Adrenal gland (tissue), 12 donors: ENCODE measurements around the gene CHPF2. TPM values are rescaled to one million over a fixed set of nuclear protein-coding genes. Genes with fewer than 3 reads are reported as not detected.

Experiments
- DNase-seq, 7 donors: peaks; one replicate each; pipeline ENCODE4 v3.0.0-alpha.2; 2019 to 2020
- H3K27ac ChIP-seq, 5 donors: fragments of 200-600 bp; sonication (generic) in 4 of 5; 1 replicate in 3 of 5; 2 replicates in 2 of 5; pipeline versions ENCODE4 v1.5.1 to v1.8.0; 2016 to 2020; ENCODE audit warnings: mild to moderate bottlenecking in 1 of 5
- H3K27me3 ChIP-seq: fragments of 200-600 bp; 2 replicates; pipeline ENCODE4 v1.8.0; 2021
- H3K36me3 ChIP-seq, 2 donors: fragments of 200-600 bp; replicated peaks in 1 of 2; 1 replicate in 1 of 2; 2 replicates in 1 of 2; pipeline versions ENCODE4 v1.5.1 to v1.8.0; 2018 to 2022
- H3K4me1 ChIP-seq, 2 donors: fragments of 200-600 bp; replicated peaks in 1 of 2; 1 replicate in 1 of 2; 2 replicates in 1 of 2; pipeline versions ENCODE4 v1.5.1 to v1.8.0; 2018 to 2021
- H3K4me3 ChIP-seq, 4 donors: fragments of 200-600 bp; sonication (generic) in 3 of 4; one replicate each; pipeline ENCODE4 v1.5.1; 2016 to 2018
- H3K9me3 ChIP-seq, 3 donors: fragments of 200-600 bp; sonication (generic) in 1 of 3; replicated peaks in 1 of 3; 1 replicate in 2 of 3; 2 replicates in 1 of 3; pipeline versions ENCODE4 v1.5.1 to v1.8.0; 2016 to 2021
- CTCF ChIP-seq, 6 experiments: fragments of 450-650 bp in 4 of 6; fragments of 200-600 bp in 2 of 6; sonication (generic) in 1 of 6; IDR thresholded peaks; 1 replicate in 5 of 6; 2 replicates in 1 of 6; pipeline versions ENCODE4 v1.5.1 to v1.8.0; 2016 to 2021; ENCODE audit warnings: antibody characterized with exemption in 6 of 6, mild to moderate bottlenecking in 2 of 6, moderate library complexity in 1 of 6
- POLR2A ChIP-seq, 2 donors: fragments of 450-650 bp; IDR thresholded peaks; one replicate each; pipeline ENCODE4 v1.6.1; 2017; ENCODE audit warnings: antibody characterized with exemption in 2 of 2, mild to moderate bottlenecking in 2 of 2, moderate library complexity in 1 of 2
- WGBS, 4 donors: extraction: QIAGEN DNeasy Blood & Tissue Kit in 2 of 4; methylation state at CpG; one replicate each; pipeline versions ENCODE4 v1.1.5 to v1.1.7; 2013 to 2017; 5-methylcytosine and 5-hydroxymethylcytosine counted together
- intact Hi-C, 2 donors: fragments of 100-400 bp; cut with DNase I; formaldehyde crosslinking; loops; one replicate each; pipeline versions ENCODE4 v1.14.1 to v1.15.0; 2022 to 2023
- polyA plus RNA-seq, 3 donors: library from polyadenylated mRNA; stranded (reverse); fragments of 200-250 nt in 2 of 3; fragments of 350-450 nt in 1 of 3; fragmentation: Illumina TruSeq in 1 of 3; extraction: RNeasy Lipid Tissue Mini Kit (QIAGEN cat#74804) in 1 of 3; gene quantifications; one replicate each; pipeline ENCODE4 v1.2.3, GENCODE V29; 2013 to 2014
- total RNA-seq, 9 donors: library from RNA; depleted of rRNA in 4 of 9; stranded (reverse); fragments of >200 nt in 4 of 9; fragments of 120-200 nt in 1 of 9; fragmentation: NEBNext Ultra II Directional in 1 of 9; extraction: Animal tissue kit (Norgen Biotek cat#: 25700) in 1 of 9; gene quantifications; one replicate each; pipeline versions ENCODE4 v1.1.0 to v1.2.4, GENCODE V29; 2013 to 2023
- donor health status: healthy with polysubstance abuse.
- donor health status: Bipolar disorder and iron deficiency.
- donor health status: DM: yes; HTN: yes; CAD: no.
- donor health status: DM: no; HTN: no; CAD: no.
- donor health status: DM: no; HTN: no; CAD: no.
- donor health status: DM: yes; HTN: yes; CAD: no.

Gene CHPF2
- total and polyA plus RNA-seq, 12 donors, result 15.8 to 87.8 (median 60.6) TPM

GRCh38 chr7:151226560-151226874 is 5.8 kb upstream of the CHPF2 start:
- H3K27ac ChIP-seq, result peak overlapping the region in 4 of 5 donors; percentile 34 to 90 (median 86)

GRCh38 chr7:151226875-151227782 is 5.2 kb upstream of the CHPF2 start, which contains the start of gene ABCF2:
ABCF2 (minus strand) TSS chr7:151227205; CDS start chr7:151226458, 747 bp downstream.
- intact Hi-C loops, result no loop called here
- H3K4me1 ChIP-seq, result peaks cover 22 to 40% of the 10 kb centered on the region in 2 donors
- H3K27me3 ChIP-seq, result no peaks in the 10 kb centered on the region
- peak within 1 kb of the TSS; percentile 43 to 76 (median 68) for H3K4me3 ChIP-seq
- 0 to 1% (median 0%) methylated on average over 52 to 68 of the region's 68 CpGs for WGBS, 4 donors
- TF ChIP-seq CTCF (IDR thresholded peaks at IDR 0.05) (peak in 1 of 6 experiments; percentile 15), POLR2A (IDR thresholded peaks at IDR 0.05) (peak in 1 of 2 donors; percentile 91)
- no peaks in the 10 kb centered on the region for H3K9me3 ChIP-seq
- DNase-seq, result peak; percentile 99 to 100 (median 99)
- peaks cover 0 to 30% of the 10 kb centered on the region in 2 donors for H3K36me3 ChIP-seq
- H3K27ac ChIP-seq, result peak within 1 kb of the TSS in 4 of 5 donors; percentile 70 to 90 (median 86)

More at GRCh38 chr7:151226560-151226874, 5.8 kb upstream of the CHPF2 start:
- no peaks in the 10 kb centered on the region for H3K9me3 ChIP-seq
- 1 to 3% (median 2%) methylated on average over 11 to 15 of the region's 15 CpGs for WGBS, 4 donors
- intact Hi-C loops, result no loop called here
- peak overlapping the region; percentile 14 to 76 (median 52) for H3K4me3 ChIP-seq
- H3K4me1 ChIP-seq, result peaks cover 18 to 36% of the 10 kb centered on the region in 2 donors
- DNase-seq, result no peak
- TF ChIP-seq CTCF (IDR thresholded peaks at IDR 0.05) (no peak), POLR2A (IDR thresholded peaks at IDR 0.05) (no peak)
- H3K36me3 ChIP-seq, result peaks cover 0 to 36% of the 10 kb centered on the region in 2 donors
- H3K27me3 ChIP-seq, result no peaks in the 10 kb centered on the region

GRCh38 chr7:151228024-151228866 is 4.0 kb upstream of the CHPF2 start:
- peaks cover 23 to 41% of the 10 kb centered on the region in 2 donors for H3K4me1 ChIP-seq
- no peaks in the 10 kb centered on the region for H3K9me3 ChIP-seq
- DNase-seq, result no peak
- WGBS, 4 donors, result 50 to 64% (median 57%) methylated on average over 10 of the region's 10 CpGs
- H3K27ac ChIP-seq, result peak overlapping the region in 4 of 5 donors; percentile 70 to 90 (median 86)
- peaks cover 0 to 19% of the 10 kb centered on the region in 2 donors for H3K36me3 ChIP-seq
- TF ChIP-seq CTCF (IDR thresholded peaks at IDR 0.05) (no peak), POLR2A (IDR thresholded peaks at IDR 0.05) (no peak)
- peak overlapping the region in 2 of 4 donors; percentile 36 to 76 for H3K4me3 ChIP-seq
- H3K27me3 ChIP-seq, result no peaks in the 10 kb centered on the region
- intact Hi-C loops, result no loop called here

GRCh38 chr7:151229249-151229648 is 3.0 kb upstream of the CHPF2 start:
- Histone ChIP-seq H3K27me3 (no peaks in the 10 kb centered on the region), H3K4me1 (peaks cover 32 to 51% of the 10 kb centered on the region in 2 donors), H3K9me3 (no peaks in the 10 kb centered on the region), H3K27ac (no peak overlapping the region), H3K4me3 (no peak overlapping the region), H3K36me3 (peaks cover 0 to 9% of the 10 kb centered on the region in 2 donors)
- TF ChIP-seq CTCF (IDR thresholded peaks at IDR 0.05) (no peak), POLR2A (IDR thresholded peaks at IDR 0.05) (no peak)
- 65 to 76% (median 73%) methylated on average over 10 of the region's 10 CpGs for WGBS, 4 donors
- intact Hi-C loops, result no loop called here
- DNase-seq, result no peak
